Neural progenitor cell (in vitro differentiated cells): ENCODE data around the gene SIPA1L2.

ENCODE experiments used
- EZH2 ChIP-seq: fragments of 200-600 bp; sonication (generic); IDR thresholded peaks from 2 replicates; pipeline ENCODE4 v1.6.1; 2017; ENCODE audit warnings: antibody characterized with exemption, mild to moderate bottlenecking, moderate library complexity
- EZH2phosphoT487 ChIP-seq: fragments of 200-600 bp; sonication (generic); IDR thresholded peaks from 2 replicates; pipeline ENCODE4 v1.6.1; 2017; ENCODE audit warnings: antibody characterized with exemption
- TF ChIP-seq, protein P1 (sequence below): fragments of 200-600 bp; sonication (generic); IDR thresholded peaks from 2 replicates; pipeline ENCODE4 v1.5.1; 2017; ENCODE audit warnings: antibody characterized with exemption, mild to moderate bottlenecking

DNA sequence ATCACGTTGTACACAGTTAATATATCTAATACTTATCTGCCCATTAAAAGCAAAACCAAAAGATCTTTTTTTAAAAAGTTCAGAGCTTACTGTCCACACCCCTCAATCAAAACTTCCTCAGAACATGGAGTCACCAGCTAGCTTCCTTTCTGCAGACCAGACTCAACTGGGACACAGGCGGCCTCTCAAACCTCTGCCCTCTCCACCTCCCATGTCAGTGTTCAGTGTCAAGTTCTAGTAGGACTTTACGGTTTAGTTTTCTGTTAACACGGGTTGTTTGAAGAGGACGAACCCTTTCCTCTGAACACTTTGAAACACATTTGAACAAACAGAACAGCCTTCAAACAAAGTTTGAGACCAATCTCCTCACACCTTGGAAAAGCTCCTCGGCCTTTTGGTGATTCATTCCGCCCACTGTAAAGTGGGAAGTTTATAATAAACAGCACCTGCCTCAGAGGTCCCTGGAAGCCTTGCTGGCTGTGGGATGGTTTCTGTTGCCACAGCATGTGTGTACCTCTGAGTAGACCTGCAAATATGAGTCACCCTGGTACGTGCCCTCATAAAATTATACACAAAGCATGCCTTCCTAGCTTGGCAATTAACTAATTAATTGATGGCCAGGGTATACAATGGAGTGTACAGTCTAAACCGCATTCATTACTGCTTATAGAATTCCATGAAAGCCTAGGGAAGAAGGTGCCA is 48.4 kb upstream of the SIPA1L2 start:
- TF ChIP-seq, protein P1, sequence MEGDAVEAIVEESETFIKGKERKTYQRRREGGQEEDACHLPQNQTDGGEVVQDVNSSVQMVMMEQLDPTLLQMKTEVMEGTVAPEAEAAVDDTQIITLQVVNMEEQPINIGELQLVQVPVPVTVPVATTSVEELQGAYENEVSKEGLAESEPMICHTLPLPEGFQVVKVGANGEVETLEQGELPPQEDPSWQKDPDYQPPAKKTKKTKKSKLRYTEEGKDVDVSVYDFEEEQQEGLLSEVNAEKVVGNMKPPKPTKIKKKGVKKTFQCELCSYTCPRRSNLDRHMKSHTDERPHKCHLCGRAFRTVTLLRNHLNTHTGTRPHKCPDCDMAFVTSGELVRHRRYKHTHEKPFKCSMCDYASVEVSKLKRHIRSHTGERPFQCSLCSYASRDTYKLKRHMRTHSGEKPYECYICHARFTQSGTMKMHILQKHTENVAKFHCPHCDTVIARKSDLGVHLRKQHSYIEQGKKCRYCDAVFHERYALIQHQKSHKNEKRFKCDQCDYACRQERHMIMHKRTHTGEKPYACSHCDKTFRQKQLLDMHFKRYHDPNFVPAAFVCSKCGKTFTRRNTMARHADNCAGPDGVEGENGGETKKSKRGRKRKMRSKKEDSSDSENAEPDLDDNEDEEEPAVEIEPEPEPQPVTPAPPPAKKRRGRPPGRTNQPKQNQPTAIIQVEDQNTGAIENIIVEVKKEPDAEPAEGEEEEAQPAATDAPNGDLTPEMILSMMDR: no peak
- TF ChIP-seq EZH2 (no peak), EZH2phosphoT487 (no peak)
